RPMI8226 (cell line): ENCODE results near the gene CLDN25.
"Not testable (repeated sequence)": the region's sequence is repeated elsewhere in the genome, so short reads cannot be mapped to it uniquely, and the experiment has no call there.

Source experiments
- DNase-seq: peaks from one replicate; pipeline ENCODE4 v3.0.0-alpha.2; 2015

CLDN25 gene

DNA sequence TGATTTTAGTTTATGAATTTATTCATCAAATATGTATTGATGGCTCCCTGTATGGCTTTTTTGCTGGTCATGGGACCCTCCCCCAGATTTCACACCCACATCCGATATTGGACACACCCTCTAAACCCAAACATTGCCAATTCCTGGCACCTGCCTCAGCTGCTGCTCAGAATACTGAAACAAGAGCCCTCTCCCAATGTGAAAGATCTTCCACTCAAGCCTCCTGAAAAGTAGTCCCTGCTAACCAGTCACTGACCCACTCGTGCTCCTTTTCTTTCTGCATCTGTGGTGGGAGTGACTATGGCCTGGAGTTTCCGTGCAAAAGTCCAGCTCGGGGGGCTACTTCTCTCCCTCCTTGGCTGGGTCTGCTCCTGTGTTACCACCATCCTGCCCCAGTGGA is at the start of gene CLDN25:
TSS of gene CLDN25 (plus strand) at position 301 of the 400 bp plus-strand sequence. CDS start at position 301, 0 bp downstream.
- no peak for DNase-seq

DNA sequence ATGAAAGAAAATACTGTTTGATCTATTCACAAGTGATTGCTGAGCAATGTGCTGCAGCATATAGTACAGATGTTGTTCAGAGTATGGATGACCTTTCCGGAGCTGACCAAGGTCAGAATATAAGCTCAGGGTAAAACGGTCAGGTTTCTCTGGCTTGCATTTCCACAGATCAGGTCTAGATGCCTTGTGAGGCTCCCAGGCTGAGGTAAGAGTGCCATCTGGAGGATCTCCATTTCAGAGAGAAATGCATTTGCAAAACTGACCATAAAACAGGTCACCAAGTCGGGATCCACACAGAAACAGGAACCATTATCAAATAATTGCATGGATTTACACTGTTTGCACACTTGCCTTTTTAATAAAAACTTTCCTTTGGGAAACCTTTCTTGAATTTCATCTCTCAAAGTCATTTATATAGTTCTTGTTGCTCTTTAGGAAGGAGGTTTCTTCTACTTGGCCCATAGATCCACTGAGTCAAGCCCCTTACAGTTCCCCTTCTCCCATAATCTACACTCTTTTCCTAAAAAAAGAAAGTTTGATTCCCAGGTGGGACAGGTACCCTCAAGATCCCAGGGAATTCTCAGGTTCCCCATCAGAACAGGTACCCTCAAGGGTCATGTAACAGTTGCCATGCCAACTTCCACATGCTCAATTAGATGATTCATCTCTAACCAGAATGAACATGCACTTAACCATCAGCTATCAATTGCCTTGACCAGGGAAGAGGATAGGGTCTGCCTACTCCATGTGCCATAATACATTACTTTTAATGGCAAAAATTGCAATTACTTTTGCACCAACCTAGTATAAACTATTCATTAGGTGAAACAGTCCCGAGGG is 48.5 kb upstream of the CLDN25 start:
- peak; percentile 28 for DNase-seq

DNA sequence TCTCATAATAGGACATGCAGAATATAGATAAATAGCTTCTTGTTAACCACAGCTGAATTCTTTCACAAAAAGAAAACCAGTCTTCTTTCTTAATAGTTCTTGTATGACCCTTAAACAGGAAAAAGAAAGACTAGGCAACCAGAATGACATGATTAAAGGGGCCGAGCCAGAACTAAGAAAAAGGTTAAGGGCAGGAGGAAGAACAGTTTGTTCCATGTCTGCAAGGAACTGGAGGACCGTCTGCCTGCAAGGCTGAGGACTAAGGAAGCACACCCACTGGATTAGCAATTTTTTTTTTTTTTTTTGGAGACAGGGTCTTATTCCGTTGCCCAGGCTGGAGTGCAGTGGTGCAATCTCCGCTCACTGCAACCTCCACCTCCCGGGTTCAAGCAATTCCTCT is 47.5 kb upstream of the CLDN25 start:
- no peak for DNase-seq

DNA sequence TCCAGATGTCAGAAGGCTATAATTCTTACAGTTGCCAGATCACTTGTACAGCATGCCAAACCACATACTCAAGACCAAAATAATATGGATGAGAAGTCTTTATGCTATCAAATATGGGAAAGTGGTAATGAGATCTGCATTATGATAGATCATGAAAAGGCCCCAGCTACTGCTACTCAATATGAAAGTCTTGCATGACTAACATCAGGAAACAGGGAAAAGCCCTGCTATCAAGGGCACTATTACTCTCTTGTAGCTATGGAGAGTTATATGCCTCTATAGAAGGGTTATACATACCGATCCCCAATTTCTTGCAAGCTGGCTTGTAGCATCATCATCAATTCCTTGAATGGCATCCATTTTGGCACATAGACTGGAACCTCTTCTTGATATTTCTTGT is 43.3 kb upstream of the CLDN25 start:
- DNase-seq, result no peak

DNA sequence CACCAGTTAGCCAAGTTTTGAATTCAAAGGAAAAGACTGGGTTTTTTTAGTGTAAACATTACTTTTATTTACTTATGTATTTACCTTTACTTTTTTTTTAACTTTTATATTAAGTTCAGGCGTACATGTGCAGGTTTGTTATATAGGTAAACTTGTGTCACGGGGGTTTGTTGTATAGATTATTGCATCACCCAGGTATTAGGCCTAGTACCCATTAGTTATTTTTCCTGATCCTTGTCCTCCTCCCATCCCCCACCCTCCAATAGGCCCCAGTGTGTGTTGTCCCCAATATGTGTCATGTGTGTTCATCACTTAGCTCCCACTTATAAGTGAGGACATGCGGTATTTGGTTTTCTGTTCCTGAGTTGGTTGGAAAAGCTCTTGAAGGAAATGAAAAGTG is 26.7 kb upstream of the CLDN25 start:
- DNase-seq, result no peak

DNA sequence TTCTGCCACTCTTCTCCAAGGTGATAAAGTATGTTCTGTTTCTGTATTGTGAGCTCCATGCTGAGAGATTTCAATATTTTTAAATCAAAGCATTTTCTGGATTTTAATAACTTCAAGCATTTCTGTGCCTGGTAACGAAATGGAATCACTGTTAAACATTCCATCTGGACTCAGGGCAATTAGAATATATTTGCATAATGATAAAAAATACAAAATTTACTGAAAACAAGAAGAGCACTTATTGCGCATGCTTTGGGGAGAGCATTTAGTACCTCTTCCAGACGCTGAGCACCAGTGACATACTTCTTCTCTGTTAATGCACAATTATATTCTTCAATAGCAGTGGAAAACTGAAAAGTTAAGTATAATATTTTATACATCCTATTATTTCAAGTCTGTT is 19.4 kb upstream of the CLDN25 start:
- no peak for DNase-seq

DNA sequence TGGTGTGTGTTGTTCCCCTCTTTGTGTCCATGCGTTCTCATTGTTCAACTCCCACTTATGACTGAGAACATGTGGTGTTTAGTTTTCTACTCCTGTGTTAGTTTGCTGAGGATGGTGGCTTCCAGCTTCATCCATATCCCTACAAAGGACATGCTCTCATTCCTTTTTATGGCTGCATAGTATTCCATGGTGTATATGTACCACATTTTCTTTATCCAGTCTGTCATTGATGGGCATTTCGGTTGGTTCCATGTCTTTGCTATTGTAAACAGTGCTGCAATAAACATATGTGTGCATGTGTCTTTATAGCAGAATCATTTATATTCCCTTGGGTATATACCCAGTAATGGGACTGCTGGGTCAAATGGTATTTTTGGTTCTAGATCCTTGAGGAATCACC is 16.6 kb upstream of the CLDN25 start:
- DNase-seq, result not testable (repeated sequence)

DNA sequence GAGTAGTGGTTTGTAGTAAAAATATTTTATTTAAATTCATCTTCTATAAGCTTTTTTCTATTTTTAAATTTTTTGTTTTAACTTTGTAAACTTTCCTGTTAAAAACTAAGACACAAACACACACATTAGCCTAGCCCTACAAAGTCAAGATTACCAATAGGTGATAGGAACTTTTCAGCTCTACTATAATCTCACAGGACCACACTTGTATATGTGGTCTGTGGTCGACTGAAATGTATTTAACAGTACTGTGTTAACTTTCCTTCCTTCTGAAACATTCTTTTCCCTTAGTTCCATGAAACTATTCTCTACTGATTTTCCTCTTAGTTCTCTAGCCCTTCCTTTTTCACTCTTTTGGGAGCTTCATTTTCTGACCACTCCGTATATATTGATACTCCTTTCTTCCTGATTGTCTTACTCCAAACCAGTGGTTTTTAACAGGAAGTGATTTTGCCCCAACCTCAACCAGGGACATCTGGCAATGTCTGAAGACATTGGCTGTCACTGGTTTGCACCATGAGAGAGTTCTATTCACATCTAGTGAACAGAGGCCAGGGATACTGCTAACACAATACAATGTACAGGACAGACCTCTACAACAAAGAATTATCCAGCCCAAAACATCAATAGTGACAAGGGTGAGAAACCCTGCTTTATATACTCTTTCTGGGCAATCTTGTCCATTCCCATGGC is 14.9 kb upstream of the CLDN25 start:
- no peak for DNase-seq

DNA sequence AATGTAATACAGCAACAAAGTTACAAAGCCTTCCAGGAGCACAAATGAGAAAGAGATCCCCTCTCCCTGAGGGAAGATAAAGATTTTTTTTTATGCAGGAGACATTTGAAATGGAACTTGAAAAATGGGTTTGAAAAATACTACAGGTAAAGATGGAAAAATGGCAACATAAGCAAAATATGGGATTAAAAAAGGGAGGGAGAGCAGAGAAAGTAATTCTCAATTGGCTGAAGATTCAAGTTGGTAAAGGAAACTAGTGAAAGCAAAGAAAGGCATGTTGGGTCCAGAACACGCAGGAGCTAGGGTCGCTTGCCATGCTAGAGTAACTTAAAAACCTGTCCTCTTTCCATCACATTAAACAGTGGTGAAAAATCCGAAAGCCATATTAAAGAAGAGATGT is 7.6 kb upstream of the CLDN25 start:
- DNase-seq, result no peak

DNA sequence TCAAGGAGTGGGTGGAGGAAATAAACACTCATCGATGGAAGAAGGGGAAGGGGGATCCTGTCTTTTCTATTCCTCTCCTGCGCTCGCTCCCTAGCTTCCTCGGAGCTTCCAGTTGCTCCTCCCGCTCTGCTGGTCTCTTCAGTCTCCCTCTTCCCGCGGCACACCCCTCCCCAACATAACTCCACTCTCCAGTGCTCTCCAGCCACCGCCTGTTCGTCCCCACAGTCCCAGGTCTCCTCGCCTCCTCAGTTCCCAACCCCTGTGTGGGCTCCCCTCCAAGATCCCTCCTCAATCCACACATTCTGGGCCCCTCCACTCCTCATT is 6.5 kb upstream of the CLDN25 start:
- no peak for DNase-seq

DNA sequence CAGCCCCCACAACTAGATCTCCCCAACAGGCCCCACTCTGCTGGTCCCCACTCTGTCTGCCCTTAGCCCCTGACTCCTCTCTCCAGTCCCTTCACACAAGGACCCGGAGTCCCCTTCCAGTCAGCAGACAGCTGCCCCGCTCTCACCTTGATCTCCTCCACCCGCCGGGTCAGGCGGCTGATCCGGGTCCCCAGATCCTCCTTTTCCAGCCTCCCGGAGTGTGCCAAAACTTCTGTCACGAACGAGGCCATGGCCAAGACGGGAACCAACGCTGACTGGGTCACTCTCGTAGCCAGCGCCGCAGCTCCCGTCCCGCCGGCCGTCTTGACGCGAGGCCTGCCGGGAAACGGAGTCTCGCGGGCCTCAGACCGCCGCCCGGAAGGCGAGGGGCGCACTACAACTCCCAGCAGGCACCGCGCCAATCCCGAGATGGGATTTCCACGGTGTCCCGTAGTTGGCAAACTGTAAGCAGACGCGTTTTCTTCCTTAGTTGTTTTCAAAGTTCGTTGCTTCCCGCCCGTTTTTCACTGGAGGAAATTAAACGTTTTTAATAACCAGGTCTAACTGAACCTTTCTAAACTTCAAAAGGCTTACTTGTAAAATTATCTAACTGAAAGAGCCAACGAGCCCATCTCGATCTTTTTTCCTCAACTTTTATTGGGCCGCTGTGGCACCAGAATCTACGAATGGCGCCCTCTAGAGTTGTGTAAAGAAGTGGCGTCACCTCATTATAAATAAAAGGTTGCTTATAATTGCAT is 6.0 kb upstream of the CLDN25 start, which contains the start of gene ZW10:
TSS of gene ZW10 (minus strand) at position 277 of the 758 bp plus-strand sequence. CDS start at position 251, 26 bp downstream.
- peak; percentile 99 for DNase-seq

DNA sequence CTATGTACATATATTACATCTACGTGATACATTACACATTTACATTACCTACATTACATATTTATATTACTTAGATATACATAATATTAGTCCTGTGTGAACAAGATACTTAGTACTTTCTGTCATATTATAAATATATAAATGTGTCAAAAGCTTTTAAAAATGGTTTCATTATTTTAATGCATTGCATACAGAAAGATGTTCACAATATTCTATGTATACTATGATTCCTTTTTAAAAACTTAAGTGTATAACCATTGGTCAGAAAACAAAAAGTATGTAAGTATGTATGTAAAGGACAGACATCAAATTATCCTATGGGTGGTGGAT is 5.5 kb upstream of the CLDN25 start:
- DNase-seq, result no peak

DNA sequence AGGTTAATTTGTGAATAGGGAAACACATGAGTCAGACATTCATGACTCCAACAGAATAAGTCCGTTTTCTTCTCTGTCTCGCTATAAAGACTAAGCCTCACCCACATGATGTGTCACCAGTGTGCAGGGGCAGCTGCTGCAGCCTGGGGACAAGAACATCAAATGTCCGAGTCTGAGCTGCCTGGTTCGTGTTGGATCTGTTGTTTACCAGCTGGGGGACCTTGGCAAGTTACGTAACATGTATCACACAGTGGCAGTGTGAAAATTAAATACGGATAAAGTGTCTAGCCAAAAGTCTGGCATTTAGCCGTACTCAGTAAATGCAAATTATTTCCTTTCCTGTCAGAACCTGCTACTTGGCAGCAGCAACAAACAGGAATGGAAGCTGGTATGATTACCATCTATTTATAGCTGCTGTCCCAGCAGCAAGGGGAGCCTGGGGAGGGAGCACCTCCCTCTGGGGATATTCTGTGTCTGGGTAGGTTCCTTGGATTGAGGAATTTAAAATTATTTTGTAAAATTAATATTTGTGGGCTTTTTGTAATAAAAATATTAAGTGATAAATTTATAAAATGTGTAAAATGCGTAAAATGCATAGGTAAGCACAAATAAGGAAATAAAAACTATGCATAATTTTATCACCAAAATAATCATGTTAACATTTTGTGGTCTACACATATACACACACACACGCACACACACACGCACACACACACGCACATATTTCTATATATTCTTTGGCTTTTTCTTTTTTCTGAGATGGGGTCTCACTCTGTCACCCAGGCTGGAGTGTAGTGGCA is 1.3 kb upstream of the CLDN25 start:
- no peak for DNase-seq

DNA sequence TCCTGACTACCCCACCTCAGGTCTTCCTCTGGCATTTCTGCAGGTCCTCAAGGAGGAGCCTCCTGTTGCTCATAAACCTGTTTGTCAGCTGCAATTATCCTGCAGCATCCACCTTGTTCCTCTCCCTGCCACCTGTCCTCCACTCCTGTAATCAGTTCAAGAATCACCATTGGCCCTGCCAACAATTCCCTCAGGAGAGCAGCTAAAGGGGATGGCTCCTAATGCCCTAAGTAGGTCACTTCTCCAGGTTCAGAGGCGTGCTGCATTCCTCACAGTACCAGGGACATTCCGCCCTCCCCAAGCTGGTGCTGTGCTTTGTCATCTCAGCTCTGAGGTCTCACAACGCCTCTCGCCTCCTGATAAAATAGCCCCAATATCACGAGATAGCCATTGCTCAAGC is 2.1 kb downstream of the CLDN25 start:
- no peak for DNase-seq

DNA sequence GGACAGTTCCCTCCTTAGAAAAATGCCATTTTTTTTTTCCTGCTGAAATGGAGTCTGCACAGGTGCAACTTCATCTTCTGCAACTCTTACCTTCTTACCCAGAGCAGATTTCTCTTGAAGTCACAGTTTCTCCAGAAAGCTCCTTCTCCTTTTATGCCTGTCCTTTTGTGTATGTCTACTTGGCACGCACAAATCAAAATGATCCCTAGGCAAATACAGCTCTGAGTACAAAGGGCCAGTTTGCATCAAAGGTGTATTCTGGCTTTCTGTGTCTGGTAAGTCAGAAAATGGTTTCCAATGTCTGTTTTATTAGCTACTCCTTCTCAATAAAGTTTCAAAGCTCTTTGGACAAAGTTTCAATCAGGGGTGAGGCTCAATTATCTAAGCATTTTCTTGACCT is 2.5 kb downstream of the CLDN25 start:
- DNase-seq, result no peak

DNA sequence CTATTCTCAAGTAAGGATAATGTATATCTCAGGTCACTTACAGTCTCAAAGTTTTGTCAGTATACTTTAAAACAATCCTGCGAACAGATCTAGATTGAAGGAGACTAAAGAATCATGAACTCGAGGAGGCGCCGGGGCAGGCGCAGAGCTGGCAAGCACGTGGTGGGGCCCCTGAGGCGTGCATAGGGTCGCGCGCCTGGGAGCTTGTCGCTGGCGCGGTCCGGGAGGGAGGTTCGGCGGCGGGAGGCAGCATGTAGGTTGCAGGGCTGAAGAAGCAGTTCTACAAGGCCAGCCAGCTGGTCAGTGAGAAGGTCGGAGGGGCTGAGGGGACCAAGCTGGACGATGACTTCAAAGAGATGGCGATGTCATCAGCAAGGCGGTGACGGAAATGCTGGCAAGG is 9.4 kb downstream of the CLDN25 start:
- not testable (repeated sequence) for DNase-seq

DNA sequence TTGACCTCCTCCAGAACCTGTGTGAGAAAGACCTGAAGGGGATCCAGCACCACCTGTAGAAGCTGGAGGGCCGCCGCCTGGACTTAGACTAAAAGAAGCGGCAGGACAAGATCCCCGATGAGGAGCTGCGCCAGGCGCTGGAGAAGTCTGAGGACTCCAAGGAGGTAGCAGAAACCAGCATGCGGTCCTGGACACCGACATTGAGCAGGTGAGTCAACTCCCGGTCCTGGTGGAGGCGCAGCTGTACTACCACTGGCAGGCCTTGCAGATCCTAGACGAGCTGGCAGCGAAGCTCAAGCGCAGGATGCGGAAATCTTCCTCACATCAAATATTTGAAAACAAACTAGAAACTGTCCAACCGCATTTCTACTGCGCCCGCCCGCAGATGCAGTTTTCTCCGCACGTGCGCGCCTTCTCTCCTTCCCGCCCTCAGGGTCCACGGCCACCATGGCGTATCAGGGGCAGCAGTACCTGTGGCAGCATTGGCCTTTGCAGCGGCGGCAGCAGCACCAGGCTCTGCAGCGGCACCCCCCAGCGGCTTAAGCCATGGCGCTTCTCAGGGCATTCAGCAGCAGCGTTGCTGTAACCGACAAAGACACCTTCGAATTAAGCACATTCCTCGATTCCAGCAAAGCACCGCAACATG is 10.2 kb downstream of the CLDN25 start:
- no peak for DNase-seq

DNA sequence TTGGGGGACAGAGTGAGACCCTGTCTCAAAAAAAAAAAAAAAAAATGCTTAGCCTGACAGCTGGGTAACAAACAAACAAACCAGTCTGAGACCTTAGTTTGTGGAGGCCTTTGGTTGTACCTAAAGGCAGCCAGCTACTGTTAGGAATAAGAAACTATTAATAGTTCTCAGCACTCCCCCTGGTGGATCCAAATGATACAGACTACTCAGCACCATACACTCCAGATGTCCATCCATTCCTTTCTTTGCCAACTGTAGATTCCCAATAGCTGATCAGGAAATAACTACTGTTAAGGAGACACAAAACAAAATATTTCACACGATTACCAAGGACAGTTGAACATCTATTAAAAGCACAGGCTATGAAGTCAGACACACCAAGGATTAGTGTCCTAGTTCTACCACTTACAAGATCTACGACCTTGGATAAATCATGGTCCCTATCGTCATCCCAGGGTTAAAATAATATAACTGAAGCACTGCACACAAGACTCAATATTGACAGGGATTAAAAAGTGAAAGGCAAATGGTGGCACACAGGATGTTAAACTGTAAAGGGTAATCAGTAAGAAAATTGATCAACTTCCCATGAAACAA is 17.2 kb downstream of the CLDN25 start:
- peak; percentile 62 for DNase-seq

DNA sequence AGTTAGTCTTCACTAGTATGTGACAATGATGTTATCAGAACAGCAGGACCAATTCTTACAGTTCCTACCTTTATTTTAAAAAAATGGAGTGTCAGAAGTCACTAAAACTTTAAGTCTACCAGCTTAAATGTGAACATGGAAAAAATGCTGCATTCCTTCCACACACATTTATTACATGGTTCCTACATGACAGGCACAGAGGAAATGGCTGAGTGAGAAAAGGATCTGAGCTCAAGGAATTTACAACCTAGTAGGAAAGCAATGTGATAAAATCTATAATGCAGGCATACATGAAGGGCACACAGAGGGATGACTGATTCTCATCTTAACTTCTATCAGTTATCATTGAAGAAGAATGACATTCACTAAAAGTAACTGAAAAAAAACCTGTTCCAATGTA is 23.0 kb downstream of the CLDN25 start:
- DNase-seq, result no peak

DNA sequence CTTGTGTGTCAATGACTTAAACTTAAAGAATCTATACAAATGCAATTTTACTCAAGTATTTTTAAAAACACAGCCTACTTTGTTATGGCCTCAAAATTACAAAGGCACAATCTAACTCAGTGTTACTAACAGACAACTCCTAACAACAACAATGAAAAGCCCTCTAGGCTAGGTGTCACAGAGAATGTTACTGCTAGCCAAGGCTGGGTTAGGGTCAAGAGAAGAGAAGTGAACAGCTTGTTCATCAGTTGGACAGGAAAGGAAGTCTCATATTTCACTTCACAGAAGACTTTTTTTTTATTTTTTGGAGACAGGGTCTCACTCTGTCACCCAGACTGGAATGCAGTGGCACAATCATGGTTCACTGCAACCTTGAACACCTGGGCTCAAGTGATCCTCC is 26.0 kb downstream of the CLDN25 start:
- no peak for DNase-seq

DNA sequence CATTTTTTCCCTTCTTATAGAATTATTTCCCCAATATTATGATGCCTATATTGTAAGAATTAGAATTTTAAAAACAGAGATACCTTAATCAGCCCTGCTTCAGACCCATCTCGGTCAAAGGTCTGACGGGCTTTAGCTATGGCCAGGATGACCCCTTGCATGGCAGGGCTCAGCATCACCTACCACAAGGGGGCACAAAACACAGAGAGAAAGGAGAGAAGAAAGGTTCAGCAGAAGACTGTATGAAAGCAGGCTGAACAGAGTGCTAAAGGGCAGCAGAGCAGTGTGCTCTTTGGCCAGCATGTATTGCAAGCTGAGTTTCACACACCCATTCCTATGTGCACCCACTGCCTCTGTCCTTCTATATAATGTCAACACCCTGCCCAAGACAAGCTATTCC is 26.8 kb downstream of the CLDN25 start:
- peak; percentile 33 for DNase-seq

DNA sequence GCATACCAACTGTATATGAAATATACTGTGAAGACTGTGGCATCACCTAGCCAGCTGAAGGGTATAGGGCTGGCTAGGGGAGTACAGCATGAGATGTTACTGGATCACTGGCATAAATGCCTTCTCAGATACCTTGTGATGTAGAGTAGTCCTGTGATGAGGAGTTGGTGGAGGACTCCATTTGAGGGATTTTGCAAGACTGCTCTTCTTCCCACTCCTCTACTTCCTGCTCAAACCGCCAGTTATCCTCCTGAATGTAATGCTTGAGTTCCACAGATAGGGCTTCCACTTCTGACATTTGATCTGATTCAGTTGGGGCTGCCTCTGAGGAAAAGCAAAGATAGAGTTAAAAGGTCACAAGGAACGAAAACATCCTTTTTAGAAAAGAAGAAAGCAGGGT is 29.3 kb downstream of the CLDN25 start:
- no peak for DNase-seq
